Hindlimb muscle (tissue), 1 donor: ENCODE measurements around the gene CD3D. TPM values are rescaled to one million over a fixed set of nuclear protein-coding genes. Genes with fewer than 3 reads are reported as not detected.

Source experiments
- DNase-seq: peaks from one replicate; pipeline ENCODE4 v3.0.0-alpha.2; 2013
- polyA plus RNA-seq: library from polyadenylated mRNA; unstranded; fragments of 120-200 nt; gene quantifications from one replicate; pipeline ENCODE4 v1.2.1, GENCODE V29; 2013; ENCODE audit not compliant: insufficient read length

CD3D gene
- polyA plus RNA-seq = not detected

DNA sequence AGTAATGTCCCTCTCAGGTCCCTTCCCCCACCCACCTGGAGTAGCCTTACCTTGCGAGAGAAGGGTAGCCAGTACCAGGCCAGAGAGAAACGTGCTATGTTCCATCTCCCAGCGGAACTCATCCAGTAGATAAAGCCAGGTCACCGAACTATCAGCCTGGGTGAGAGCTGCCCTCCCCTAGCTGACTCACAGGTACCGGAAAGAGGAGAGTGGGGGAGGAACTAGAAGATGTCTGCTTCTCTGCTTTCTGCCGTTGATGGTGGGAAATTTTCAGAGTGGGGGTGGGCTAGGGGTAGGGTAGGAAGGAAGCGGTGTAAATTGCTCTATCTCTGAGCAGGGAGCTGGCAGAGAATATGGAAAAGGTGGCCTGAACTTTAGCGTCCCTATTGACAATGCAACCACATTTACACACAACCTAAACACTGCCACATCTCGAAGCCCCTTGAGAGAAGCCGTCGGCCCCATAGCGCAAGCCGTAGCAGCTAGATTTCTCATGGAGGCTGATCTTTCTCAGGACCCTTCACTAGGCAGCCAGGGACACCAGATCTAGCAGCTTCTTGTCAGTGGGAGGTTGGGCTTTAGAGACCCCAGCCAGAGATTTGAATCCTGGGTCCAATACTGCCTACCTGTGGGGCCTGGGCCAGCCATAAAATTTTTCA, at the start of gene CD3D:
Gene CD3D, minus strand, starts transcription at position 203 of the 659 bp plus-strand sequence. Its CDS starts 98 bp downstream, at position 105.
- DNase-seq = no peak

DNA sequence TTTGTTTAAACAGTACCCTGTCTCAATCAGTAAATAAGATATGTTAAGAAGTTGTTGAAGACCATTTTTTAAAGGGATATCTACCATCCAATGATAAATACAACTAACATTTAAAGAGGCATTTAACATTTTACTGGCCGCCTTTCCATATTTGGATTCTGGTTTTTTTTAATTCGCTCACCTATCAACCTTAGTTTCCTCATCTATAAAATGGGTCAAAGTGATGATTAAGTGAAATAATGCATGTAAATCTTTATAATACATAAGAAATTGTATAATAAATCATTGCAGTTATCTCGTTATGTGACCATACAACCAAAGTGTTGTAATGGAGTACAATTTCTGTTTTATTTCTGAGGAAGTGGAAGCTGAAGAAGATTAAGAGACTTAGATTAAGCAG, 41.2 kb upstream of the CD3D start:
- no peak for DNase-seq

DNA sequence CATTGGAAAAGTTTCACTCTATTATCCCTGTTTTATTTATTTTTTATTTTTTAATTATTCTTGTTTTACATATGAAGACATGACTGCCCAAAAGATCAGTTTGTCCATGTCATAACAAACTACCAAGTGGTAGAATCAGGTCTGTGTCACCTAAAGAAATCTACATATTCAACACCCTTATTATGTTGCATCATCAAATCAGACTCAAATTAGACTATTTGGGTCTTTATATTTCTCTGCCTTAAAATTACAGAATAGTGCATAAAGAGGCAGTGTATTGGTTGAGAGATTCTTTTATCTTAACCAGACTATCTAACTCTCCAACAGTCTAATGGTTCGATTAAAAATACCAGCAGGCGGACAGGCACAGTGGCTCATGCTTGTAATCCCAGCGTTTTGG, 40.4 kb upstream of the CD3D start:
- DNase-seq = no peak

DNA sequence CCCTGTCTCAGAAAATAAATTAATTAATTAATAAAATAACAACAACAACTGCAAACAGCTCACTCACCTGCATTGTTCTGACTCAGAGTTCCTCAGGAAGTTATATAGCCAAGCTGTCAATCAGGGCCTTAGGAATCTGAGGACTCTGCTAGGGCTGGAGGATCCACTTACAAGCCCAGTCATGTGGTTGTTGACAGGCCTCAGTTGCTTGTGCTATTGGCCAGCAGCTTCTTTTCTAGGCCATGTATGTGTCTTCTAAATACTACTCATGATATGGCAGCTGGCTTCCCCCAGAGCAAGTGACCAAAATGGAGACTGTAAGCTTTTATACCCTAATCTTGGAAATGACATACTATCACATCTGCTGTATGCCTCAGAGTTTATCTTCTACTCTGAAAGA, 38.1 kb upstream of the CD3D start:
- DNase-seq = no peak

DNA sequence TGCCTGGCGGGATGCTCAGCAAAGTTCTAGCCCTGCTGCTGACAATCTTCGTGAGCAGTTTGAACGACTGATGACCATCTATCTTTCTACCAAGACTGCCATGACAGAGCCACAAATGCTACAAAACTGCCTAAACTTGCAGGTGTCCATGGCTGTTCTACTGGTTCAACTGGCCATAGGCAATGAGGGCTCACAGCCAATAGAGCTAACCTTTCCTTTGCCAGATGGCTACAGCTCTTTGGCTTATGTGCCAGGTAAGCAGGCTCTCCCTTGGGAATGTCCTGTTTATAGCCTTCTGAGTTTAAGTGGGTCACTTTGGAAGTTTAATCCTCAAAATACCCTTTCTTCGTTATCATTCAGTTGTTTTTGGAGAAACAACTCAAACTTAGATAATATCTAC, 37.0 kb upstream of the CD3D start:
- no peak for DNase-seq

DNA sequence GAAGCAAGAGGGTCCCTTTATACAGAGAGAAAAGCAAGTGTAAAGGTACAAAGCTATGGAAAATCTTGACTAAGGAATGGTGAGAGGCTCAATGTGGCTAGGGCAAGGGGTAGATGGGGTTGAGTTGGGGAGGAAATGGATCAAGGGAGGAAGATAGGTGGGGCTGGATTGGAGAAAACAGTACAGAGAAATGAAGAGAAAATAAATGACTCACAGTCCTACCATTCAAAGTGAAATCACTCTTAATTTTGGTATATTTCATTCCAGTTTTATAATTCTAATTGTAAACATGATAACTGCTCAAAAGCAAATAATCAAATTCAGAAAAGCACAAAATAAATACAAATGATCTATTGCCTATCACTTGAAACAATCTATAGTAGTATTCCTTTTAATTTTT, 33.5 kb upstream of the CD3D start:
- no peak for DNase-seq

DNA sequence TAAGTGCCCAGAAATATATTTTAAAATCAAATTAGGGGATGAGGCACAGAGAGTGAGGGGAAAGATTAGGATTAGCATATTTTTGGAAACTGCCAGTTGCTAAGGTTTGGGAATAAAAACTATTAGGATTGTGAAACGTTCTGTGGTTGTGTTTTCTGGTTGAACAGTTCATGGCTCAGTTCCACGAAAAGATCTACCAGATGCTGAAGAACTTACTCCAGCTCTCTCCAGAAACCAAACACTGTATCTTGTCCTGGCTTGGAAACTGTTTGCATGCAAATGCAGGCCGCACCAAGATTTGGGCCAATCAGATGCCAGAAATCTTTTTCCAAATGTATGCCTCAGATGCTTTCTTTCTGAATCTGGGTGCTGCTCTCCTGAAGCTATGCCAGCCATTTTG, 32.2 kb upstream of the CD3D start:
- DNase-seq = peak; percentile 12

DNA sequence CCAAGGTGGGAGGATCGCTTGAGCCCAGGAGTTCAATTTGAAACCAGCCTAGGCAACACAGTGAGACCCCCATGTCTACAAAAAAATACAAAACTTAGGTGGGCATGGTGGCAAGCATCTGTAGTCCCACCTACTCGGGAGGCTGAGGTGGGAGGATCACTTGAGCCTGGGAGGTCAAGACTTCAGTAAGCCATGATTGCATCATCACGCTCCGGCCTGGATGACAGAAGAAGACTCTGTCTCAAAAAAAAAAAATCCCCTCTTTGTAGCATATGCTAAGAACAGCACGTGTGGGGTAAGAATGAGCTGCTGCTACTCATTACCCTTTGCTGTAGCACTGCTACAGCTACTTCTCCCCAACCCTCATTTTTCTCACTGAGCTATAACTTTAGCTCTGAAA, 31.4 kb upstream of the CD3D start:
- DNase-seq = no peak

DNA sequence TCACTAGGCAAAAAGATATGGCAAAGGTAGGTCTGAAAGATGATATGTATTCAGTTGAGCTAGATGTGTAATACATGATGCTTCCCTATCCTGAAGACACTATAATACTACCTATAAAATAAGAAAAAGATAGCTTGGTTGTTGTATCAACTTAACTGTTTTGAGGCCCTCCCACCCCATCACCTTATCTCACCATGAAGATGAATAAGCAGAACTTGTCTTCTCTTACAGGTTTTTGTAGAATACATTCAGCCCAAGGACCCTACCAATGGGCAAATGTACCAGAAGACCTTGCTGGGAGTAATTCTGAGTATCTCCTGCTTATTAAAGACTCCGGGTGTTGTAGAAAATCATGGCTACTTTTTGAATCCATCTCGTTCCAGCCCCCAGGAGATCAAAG, 30.8 kb upstream of the CD3D start:
- DNase-seq = no peak

DNA sequence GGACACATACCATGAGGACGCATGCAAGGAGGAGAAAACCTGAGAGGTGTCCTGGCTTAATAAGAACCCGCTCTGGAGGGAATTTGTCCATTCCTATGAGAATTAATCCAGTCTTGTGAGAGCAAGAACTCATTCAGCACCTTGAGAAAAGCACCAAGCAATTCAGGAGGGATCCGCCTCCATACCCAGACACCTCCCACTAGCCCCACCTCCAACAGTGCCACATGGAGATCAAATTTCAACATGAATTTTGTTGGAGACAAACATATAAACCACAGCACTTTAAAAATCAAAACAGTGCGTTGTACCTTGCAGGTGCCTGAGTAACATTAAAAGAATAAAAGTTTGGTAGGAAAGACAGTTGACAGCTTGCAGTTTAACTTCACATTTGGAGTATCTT, 28.3 kb upstream of the CD3D start:
- DNase-seq = no peak

DNA sequence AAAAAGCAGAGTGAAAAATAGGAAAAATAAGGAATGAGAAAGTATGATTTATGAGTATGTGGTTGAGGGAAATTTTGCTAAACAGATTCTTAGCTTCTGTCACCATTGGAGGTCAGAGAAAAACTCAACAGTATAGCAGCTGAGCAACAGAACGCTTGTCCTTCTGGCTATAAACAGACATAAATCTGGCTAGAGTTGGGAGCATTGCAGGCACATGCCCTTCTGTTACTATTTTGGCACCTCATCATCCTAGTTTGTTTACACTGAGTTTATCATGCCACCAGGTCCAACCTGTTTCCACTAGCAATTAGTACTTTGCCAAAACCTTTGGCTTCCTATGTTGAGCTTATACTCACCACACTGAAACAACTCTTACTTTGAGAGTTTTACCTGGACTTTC, 23.8 kb upstream of the CD3D start:
- DNase-seq = no peak

DNA sequence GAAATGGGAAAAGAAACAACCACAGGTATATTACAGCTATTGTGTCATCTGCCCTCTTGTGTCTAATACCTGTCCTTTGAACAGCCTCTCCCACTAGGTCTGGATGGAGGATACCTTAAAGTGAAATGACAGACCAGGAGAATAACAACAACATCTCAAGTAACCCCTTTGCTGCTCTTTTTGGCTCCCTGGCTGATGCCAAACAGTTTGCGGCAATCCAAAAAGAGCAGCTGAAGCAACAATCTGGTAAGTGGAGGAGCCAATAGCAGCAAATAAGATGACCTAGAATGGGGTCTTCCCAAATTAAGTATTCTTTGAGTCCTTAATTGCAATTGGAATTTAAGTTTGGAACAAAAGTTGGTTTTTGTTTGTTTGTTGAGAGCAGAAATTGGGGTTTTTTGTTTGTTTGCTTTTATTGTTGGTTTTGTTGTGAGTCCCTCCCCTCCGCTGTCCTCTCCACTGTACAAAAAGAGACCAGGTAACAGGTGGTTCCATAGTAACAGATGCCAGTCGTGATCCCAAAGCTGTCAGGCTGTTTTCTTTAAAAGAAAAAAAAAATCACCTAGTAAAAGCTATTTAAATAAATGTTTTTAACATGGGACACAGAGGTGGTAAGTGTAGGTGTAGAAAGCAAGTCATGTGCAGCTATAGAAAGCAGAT, 22.6 kb upstream of the CD3D start:
- no peak for DNase-seq

DNA sequence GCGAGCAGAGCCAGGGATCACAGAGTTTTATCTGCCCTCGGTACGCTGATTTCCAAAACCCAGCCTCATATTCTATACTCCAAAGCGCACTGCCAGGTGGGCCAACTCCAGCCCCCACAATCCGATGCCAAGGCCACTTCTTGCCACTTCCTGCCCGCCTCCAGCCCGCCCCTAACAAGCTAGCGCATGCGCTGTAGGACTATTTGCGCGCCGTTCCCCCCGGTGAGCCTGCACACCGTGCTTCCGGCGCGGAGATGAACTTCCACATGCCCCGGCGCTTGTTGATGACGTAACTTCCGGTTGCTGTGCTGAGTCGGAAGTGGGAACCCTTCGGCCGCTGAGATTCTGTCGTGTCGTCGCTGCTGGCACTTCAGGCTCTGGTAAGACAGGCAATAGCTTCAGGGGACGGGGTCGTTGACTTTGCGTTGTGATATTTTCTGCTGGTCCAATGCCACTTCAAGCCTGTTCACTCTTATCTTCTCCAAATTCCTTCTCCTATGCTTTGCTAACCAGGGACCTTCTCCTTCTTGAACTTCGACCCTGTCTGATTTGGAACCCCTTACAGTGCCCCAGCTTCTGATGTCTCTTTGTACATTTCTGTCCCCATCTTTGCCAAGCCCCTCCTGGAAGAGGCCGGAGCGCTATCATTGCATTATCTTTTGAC, 16.9 kb upstream of the CD3D start, which contains the start of gene UBE4A:
Gene UBE4A, plus strand, starts transcription at position 306 of the 664 bp plus-strand sequence. CDS start 5,481 bp downstream, outside the sequence.
- DNase-seq = peak; percentile 94

DNA sequence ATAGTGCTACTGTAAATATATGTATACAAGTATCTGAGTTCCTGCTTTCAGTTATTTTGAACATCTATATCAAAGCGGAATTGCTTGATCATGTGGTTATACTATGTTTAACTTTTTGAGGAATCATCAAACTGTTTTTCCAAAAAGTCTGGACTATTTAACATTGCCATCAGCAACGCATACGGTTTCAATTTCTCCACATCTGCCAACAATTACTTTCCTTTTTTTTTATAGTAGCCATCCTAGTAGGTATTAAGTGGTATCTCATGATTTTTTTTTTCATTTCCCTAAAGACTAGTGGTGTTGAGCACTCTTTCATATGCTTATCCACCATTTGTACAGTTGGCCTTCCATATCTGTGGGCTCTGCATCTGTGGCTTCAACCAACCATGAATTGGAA, 15.6 kb upstream of the CD3D start:
- DNase-seq = no peak

DNA sequence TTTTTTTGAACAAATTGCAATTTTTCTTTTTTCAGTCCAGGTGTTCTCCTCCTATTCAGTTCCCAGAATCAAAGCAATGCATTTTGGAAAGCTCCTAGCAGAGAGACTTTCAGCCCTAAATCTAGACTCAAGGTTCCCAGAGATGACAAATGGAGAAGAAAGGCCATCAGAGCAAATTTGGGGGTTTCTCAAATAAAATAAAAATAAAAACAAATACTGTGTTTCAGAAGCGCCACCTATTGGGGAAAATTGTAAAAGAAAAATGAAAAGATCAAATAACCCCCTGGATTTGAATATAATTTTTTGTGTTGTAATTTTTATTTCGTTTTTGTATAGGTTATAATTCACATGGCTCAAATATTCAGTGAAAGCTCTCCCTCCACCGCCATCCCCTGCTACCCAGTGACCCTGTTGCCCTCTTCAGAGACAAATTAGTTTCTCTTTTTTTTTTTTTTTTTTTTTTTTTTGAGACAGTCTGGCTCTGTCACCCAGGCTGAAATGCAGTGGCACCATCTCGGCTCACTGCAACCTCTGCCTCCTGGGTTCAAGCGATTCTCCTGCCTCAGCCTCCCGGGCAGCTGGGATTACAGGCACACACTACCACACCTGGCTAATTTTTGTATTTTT, 10.7 kb upstream of the CD3D start:
- no peak for DNase-seq

DNA sequence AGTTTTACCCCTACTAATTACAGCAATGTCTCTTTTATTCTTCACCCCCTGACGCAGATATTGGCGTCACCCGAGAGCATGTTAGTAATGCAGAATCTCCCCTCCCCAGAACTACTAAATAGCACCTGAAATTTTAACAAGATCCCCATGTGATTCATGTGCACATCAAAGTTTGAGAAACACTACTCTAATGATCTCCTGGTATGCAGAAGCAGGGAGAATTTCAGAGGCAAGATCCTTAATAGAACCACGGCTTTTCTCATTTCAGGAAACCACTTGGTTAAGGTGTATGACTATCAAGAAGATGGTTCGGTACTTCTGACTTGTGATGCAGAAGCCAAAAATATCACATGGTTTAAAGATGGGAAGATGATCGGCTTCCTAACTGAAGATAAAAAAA, 7.0 kb upstream of the CD3D start:
- DNase-seq = no peak

DNA sequence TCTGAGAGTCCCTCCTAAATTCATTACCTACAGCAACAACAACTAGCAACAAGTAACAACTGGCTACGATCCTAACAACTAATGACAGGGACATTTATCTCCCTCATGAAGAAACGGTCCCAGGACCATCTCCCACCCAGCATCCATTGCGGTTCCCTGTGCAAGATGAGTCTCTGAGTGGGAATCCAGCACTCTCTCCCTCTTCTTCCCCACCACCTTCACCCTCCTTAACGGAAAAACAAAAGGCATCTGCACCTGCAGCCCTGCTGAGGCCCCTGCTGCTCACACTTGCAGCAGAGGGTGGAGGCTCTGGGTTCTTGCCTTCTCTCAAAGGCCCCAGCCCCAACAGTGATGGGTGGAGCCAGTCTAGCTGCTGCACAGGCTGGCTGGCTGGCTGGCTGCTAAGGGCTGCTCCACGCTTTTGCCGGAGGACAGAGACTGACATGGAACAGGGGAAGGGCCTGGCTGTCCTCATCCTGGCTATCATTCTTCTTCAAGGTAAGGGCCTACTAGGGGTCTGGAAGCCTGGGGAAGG, 1.5 kb upstream of the CD3D start, which contains the start of gene CD3G:
Gene CD3G, plus strand, starts transcription at position 364 of the 535 bp plus-strand sequence. Its CDS starts 80 bp downstream, at position 444.
- DNase-seq = no peak

DNA sequence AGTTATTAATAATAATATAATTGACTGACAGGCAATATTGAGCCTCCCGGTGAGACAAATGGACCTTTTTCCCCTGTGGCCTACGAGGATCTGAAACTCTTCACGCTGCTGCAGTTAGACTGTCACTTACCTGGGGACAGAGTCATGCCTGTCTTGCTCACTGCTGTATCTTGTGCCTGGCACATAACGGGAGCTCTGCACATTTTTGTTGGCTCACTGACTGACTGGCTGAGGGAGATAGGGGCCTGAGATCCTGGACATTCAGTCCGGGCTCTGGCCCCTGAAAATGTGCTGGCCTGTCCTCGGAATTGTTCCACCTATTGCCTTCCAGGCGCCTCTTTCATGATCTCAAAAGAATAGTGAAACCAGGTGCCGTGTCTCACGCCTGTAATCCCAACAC, 743 bp upstream of the CD3D start:
- DNase-seq = no peak

DNA sequence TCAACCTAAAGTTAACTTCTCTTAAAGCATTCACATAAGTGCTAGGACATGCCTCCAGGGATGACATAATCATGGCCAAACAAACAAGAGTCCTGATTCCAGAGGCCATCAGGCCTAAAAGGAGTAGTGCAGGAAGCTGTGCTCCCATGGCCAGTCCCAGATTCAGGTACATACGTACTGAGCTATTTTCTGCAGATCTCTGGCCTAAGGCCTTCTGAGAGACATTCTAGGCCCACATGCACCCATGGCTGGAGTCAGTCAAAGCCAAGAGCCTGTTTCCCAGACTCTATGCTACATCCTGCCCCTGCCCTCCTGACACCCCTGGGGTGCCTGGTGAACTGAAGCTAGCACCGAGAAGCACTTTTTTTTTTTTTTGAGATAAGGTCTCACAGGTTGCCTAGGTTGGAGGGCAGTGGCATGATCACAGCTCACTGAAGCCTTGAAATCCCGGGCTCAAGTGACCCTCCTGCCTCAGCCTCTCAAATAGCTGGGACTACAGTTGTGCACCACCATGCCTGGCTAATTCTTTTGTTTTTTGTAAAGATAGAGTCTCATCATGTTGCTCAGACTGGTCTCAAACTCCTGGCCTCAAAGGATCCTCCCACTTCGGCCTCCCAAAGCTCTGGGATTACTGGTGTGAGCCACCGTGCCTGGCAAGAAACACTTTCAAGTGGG, 553 bp downstream of the CD3D start:
- no peak for DNase-seq

DNA sequence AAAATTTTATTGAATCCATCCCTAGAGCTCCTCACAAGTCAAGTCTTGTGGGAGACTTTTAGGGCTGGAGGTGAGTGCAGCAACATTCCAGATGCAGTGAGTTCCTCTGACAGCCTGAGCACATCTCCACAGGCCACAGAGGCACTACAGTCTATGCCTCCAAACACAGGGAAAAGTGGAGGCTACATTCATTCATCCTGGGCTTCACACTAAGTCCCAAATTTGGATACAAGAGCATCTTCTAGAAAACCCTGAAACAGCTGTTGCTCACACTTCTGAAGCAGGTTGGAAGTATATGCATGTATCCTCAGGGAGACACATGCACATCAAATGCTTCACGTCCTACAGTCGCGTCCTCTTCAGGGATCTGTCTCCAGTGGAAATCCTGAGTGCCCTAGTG, 1.2 kb downstream of the CD3D start:
- no peak for DNase-seq

DNA sequence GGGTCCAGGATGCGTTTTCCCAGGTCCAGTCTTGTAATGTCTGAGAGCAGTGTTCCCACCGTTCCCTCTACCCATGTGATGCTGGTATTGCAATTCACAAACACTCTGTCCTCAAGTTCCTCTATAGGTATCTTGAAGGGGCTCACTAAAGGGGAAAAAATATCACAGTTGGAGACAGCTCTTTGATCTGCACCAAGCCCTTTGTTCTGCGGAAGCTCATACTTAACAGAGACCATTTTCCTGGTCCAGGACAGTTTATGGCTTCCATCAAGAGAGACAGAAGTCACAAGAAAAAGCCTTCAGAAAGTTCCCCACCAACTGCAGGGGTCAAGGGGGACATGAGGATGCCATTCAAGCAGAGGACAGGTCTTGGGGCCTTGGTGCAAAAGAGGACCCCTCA, 2.1 kb downstream of the CD3D start:
- DNase-seq = no peak

DNA sequence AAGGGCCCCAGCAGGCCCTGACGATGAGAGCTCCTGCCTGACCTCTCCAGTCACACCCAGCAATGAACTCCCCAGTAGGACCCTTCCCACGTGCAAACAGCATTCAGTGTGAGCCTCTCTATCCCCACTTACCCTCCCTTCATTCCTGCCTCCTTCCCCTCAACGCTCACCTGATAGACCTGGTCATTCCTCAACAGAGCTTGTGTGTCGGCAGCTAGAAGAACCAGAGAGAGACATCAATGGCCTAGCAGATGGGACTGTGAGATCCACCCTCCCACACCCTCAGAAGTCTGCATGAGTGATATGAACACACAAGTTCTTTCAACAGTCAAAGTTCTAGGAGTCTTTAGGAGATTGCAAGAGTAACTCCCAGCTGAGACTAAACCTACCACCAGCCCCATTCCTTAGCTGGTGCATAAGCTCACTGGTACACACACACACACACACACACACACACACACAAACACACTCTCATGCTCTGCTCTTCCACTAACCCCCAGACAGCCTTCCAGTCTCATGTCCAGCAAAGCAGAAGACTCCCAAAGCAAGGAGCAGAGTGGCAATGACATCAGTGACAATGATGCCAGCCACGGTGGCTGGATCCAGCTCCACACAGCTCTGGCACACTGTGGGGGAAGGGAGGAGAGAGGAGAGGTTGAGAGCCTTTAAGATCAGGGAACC, 3.1 kb downstream of the CD3D start:
- DNase-seq = no peak
